GM19240 (cell line): Measurements from ENCODE around the gene GPR137.
"Not testable (repeated sequence)": the region's sequence is repeated elsewhere in the genome, so short reads cannot be mapped to it uniquely, and the experiment has no call there.

Experiments
- DNase-seq: peaks from one replicate; pipeline ENCODE4 v3.0.0; 2011; ENCODE audit warnings: low spot score; ENCODE audit not compliant: insufficient read length

The GPR137 gene

DNA sequence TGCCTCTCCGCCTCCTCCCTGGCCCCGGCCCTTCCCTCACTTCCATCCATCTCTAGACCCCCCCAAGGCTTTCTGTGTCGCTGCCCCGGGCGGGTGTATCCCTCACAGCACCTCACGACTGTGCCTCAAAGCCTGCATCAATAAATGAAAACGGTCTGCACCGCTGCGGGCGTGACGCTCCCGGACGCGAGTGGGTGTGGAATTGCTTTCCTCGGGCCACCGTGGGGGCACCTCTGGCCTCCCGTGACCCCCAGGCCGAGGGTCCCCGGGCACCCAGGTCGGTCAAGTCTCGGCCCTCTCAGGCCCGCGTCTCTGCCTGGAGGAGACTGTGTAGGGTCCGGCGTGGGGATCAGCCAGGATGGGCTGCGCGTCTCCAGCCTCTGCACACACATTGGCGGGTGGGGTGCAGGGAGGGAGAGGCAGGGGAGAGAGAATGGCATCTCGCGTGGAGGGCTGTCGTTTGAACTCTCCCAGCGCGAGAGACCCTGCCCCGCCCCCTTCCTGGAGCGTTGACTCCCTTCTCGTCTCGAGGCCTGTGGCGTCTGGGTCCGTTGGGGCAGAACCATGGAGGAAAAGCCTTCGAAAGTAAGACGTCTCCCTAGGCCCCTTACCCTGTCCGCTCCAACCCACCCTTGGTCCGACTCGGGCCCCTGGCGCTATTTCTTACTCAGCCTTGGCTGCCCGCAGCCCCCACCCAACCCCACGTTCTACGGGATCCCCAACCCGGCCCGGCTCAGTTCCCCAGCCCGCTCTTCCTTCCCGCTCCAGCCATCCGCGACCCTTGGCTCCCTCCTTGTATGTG is 14.4 kb downstream of the GPR137 start, which contains the start of gene CATSPERZ:
Gene CATSPERZ (plus strand): TSS at position 512 of the 802 bp plus-strand sequence. CDS start 53 bp downstream, at position 565.
- DNase-seq, result no peak

DNA sequence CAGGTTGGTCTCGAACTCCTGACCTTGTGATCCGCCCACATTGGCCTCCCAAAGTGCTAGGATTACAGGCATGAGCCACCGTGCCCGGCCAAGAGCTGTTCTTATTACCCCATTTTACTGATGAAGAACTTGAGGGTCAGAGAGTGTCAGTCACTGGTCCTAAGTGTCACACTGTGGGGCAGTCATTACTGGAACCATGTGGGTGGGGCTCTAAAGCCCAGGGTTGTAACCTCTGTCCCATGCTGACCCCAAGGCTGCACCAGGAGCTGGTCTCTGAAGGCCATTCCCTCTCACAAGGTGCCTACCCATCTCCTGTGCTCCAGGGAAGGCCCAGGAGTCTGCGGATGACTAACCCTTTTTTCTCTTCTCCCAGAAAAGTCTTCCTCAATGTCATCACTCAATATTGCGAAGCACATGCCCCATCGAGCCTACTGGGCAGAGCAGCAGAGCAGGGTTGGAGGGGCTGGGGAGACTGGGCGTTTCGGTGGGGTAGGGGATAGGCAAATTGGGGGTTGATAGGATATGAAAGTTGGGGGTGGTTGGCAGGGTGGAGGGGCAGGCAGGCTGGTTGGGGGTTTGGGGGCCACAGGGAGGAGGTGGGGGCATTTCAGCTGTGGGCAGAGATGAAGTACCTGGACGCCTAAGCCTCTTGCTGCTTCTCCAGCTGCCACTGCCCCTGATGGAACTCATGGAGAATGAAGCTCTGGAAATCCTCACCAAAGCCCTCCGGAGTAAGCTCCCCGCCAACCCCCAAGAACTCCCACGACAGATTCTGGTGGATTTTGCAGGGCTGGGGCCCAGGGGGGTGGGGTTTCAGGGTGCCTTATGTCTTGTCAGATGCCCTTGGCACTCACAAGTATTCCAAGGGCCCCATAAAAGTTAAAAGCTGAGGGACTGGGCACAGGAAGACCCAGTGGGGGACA is 17.7 kb downstream of the GPR137 start:
- no peak for DNase-seq

DNA sequence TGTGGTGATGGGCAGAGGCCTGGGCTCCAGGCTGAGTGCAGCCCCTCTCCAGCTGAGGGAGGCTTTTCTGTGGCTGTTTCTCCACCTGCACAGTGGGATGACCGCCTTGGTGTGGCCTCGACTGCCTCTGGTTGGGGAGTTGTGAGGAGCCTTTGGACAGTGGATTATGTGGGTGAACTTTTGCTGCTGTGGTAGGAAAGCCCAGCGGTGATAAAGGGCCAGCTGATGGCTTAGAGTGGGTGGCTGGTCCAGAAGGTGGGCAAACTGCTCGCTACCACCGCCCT is 18.3 kb downstream of the GPR137 start:
- DNase-seq, result no peak

DNA sequence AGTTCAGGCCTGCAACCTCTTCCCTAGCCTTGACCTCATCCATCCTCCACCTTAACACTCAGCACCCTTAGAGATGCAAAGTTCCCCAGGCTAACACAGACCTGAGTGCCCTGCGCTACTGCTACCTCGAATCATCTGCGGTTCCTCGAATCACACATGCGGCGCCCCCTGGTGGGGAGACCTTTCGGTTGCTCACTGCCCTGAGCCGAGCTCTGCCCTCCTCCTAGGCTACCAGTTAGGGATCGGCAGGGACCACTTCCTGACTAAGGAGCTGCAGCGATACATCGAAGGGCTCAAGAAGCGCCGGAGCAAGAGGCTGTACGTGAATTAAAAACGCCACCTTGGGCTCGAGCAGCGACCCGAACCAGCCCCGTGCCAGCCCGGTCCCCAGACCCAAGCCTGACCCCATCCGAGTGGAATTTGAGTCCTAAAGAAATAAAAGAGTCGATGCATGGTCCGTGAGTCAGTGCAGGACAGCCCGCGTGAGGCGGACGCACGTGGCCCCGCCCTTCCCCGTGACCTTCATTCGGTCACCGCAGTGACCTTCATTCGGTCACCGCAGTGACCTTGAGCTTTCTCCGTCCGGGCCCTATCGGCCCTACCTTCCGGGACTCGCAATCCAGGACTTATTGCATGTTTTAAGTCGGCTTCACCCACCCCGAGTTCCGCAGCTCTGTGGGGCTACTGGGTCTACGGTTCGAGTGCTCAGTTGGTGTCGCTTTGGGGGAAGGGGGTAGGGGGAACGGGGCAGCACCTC is 18.8 kb downstream of the GPR137 start:
- DNase-seq, result peak; percentile 93

DNA sequence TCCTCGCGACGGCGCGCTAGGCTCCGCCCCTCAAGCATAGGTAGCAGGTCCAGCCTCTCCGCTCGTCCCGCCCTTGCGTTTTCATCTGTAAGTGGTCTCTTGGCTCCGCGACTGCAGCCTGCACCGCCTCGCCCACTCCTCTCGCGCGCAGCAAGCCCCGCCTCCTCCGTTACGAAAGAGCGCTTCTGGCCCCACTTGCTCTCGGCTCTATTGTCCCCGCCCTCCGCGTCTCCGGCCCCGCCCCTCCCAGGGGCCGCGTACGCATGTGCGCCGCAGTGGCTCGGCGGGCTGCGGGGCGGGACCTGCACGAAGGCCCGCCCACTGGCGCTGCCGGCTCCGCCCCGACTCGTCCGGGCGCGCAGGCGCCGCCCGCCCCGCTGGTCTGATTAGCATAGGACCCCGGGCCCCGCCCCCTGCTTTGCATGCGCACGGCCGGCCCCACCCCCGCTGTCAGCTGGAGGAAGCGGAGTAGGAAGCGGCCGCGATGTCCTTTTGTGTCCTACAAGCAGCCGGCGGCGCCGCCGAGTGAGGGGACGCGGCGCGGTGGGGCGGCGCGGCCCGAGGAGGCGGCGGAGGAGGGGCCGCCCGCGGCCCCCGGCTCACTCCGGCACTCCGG is 19.5 kb downstream of the GPR137 start, which contains the start of gene ESRRA:
Gene ESRRA (plus strand): TSS at position 450 of the 616 bp plus-strand sequence. CDS start 1,656 bp downstream, outside the sequence.
- DNase-seq, result peak; percentile 95

DNA sequence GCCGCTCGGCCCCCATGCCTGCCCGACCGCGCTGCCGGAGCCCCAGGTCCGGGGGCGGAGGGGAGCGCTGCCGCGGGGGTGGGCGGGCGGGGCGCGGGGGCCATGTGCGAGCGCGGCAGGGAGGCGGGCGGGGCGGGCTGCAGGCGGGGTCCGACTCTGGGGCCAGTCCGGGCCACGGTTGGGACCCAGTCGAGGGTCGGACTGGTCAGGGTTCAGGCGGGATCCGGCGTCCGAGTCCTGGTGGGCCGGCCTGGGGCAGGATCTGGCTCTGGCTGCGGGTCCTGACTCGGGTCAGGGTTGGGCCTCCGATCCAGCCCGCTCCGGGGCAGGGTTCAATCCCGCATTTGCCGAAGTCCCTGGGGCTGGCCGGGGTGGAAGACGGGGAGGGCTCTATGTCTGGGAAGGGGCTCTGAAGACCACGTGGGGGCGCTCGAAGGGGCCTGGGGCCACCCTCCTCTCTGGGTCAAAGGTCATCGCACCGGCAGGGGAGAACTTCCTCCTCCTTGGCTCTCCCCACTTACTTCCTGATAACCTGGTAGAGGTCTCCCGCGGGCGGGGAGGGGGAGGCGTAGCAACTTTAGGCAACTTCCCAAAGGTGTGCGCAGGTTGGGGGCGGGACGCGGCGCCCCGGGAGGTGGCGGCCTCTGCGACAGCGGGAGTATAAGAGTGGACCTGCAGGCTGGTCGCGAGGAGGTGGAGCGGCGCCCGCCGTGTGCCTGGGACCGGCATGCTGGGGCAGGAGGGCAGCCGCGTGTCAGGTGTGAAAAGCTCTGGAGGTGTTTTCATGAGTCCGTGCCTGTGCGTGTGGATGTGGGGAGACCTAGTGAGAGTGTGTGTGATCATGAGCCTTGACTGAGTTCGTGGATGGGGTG is 20.3 kb downstream of the GPR137 start:
- no peak for DNase-seq

DNA sequence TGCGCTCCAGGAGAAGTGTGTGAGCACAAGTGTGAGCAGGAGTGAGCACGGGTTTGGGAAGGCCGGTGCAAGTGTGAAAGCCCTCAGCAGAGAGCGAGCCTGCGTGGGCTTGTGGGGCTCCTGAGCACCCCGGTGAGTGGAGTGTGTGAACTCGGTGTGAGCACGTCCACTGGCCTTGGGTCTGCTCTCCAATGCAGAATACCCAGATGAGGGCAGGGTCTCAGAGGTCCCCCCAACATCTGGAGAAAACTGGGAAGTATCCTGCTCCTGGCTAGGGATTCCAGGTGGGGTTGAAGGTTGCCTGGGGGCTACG is 20.9 kb downstream of the GPR137 start:
- no peak for DNase-seq

DNA sequence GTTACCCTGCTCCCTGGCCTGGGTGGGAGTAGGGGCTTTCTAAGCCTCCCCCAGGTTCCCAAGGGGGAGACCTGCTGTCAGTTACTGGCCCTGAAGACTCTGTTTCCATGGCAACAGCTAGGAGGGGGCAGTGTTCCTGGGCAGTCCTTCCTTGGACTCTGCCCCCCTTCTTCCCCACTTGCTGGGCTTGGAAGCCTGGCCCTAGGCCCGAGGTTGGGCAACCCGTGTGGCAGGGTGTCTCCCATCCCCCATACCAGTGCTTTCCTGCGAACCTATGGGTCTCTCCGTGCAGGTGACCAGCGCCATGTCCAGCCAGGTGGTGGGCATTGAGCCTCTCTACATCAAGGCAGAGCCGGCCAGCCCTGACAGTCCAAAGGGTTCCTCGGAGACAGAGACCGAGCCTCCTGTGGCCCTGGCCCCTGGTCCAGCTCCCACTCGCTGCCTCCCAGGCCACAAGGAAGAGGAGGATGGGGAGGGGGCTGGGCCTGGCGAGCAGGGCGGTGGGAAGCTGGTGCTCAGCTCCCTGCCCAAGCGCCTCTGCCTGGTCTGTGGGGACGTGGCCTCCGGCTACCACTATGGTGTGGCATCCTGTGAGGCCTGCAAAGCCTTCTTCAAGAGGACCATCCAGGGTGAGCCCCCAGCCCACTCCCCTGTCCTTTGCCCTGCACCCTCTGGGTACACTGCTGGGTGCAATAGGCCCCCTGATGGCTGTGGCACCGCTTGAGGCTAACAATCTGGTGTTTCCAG is 21.4 kb downstream of the GPR137 start:
- DNase-seq, result no peak

DNA sequence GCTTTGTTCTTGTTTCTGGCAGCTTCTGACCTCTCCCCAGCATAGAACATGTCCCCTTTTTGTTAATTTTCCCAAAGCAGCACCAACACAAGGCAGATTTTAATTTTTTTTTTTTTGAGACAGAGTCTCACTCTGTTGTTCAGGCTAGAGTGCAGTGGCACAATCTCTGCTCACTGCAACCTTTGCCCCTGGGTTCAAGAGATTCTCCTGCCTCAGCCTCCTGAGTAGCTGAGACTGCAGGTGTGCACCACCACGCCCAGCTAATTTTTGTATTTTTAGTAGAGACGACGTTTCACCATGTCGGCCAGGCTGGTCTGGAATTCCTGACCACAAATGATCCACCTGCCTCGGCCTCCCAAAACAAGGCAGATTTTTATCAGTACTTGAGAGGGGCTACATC is 22.1 kb downstream of the GPR137 start:
- DNase-seq, result not testable (repeated sequence)

DNA sequence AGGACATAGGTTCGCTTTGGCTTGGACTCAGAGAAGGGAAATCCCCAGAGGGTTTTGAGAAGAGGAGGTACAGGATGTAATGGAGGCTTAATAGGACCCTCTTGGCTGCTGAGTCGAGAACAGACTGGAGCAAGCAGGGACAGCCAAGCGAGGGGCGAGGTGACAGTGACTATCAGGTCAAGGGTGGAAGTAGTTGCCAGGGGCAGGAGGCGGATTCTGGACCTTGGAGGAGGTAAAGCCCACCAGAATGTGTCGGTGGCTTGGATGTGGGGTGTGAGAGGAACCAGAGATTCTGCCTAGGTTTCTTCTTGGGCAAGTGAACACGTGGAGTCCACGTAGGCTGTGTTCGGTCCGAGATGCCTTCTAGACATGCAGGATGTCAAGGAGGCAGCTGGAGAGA is 27.3 kb downstream of the GPR137 start:
- DNase-seq, result no peak

DNA sequence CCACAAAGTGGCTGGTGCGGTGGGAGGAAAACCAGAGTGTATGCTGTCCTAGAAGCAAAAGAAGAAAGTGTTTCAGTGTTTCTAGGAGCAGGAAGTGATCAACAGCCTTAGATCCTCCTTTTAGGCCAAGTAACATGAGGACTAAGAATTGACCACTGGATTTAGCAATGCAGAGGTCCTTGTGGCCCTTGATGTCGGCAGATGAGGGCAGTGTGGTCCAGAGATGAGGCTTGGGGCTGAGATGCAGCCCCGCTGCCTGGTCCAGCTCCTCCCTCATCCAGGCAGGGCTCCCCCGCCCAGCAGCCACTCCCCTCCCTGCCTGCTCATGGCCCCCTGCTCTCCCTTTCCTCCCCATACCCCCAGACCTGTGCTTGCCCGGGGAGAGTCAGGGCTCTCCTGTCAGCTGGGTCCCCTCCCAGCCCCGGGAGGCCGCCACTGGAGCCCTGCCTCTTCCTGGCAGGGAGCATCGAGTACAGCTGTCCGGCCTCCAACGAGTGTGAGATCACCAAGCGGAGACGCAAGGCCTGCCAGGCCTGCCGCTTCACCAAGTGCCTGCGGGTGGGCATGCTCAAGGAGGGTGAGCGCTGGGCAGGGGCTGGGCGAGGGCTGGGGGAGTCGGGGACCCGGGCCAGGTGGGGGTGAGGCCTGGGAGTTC is 28.0 kb downstream of the GPR137 start:
- no peak for DNase-seq

DNA sequence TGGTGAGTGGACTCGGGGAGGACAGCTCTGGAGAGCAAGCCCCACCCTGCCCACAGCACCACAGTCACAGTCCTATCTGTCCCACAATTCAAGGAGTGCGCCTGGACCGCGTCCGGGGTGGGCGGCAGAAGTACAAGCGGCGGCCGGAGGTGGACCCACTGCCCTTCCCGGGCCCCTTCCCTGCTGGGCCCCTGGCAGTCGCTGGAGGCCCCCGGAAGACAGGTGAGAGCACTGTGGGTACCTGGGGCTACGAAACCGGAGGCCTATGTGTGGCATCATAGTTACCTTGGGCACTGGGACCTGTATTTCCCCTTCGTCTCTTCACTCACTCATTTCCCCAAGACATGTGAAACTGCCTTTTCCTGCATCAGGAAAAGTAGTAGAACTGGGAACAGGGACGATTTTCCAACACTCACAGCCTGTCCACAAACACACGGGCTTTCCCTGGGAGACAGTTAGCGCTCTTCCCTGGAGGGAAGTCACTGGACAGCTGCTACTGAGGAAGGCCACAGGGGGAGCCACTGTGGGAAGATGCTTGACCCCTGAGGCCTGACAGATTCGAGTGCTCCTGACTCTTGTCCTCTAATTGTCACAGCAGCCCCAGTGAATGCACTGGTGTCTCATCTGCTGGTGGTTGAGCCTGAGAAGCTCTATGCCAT is 28.6 kb downstream of the GPR137 start:
- DNase-seq, result no peak

DNA sequence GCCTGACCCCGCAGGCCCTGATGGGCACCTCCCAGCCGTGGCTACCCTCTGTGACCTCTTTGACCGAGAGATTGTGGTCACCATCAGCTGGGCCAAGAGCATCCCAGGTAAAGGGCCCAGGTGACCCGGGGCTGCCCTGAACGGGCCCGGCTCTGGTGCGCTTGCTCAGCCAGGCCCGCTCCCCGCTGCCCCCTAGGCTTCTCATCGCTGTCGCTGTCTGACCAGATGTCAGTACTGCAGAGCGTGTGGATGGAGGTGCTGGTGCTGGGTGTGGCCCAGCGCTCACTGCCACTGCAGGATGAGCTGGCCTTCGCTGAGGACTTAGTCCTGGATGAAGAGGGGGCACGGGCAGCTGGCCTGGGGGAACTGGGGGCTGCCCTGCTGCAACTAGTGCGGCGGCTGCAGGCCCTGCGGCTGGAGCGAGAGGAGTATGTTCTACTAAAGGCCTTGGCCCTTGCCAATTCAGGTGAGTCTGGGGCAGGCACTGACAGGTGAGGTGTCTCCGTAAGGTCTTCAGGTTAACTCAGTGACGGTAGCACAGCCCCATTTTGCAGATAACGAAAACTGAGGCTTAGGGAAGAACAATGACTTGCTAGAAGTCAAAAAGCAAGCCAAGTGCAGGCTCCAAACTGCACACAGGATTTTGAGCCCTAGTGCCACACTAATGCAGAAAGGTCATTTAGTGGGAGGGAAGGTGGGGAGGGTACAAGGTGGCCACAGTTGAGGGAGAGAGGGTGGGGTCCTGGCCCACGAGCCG is 29.3 kb downstream of the GPR137 start:
- DNase-seq, result no peak

DNA sequence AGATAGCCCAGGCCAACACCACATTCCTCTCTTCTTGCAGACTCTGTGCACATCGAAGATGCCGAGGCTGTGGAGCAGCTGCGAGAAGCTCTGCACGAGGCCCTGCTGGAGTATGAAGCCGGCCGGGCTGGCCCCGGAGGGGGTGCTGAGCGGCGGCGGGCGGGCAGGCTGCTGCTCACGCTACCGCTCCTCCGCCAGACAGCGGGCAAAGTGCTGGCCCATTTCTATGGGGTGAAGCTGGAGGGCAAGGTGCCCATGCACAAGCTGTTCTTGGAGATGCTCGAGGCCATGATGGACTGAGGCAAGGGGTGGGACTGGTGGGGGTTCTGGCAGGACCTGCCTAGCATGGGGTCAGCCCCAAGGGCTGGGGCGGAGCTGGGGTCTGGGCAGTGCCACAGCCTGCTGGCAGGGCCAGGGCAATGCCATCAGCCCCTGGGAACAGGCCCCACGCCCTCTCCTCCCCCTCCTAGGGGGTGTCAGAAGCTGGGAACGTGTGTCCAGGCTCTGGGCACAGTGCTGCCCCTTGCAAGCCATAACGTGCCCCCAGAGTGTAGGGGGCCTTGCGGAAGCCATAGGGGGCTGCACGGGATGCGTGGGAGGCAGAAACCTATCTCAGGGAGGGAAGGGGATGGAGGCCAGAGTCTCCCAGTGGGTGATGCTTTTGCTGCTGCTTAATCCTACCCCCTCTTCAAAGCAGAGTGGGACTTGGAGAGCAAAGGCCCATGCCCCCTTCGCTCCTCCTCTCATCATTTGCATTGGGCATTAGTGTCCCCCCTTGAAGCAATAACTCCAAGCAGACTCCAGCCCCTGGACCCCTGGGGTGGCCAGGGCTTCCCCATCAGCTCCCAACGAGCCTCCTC is 30.2 kb downstream of the GPR137 start:
- not testable (repeated sequence) for DNase-seq

DNA sequence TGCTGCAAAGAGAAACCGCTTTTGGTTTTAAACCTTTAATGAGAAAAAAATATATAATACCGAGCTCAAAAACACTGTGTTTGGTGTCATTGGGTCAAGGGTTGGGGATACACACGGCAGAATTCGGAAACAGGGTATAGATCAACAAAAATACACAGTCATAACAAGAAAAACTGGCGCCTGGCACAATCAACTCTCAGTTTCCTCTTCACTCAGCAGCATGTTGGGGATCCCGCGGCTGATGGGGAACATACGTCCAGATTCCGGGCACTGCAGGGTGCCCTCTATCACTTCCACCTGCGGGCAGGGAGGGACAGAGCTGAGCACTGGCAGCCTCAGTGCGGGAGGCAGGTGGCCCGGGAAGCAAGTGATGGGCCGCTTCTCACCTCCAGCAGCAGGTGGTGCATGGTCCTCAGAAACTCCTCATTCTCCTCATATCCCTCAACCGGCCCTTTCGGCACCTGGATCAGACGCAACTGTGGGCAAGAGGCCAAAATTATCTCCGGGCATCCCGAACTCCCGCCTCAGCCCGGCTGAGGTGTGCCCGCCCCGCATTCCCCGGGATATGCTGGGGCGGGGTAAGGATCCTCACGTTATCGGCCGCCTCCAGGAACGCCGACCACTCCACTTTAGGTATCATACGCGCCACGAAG is 31.1 kb downstream of the GPR137 start:
- DNase-seq, result no peak

DNA sequence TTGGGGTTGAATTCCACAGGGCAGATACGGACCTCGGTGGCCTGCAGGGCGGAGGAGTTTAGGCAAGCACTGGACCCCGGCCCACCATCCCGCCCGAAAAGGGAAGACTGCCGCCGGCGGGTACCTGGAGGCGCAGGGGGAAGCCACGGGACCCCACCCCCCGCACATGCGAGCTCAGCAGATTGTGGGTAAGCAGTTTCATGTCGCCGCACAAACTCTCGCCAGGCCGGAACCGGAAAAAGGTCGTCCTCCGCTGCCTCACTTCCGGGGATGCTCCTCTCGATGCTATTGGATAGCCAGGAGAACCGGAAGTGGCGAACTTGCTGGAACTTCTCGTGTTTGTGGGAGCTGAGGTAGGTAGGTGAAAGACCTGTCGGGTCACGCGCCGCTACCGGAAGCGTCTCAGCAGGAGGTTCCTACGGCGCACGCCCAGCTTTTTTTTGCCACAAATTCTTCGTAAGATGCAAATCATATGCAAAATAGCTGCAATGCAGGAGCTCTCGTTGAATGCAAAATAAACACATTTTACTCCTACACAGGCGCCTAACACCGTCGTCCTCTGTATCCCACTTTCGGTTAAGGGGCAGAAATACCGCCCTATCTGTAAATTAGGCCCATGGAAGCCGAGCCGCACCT is 31.8 kb downstream of the GPR137 start, which contains the start of gene TRMT112:
Gene TRMT112 (minus strand): TSS at position 235 of the 636 bp plus-strand sequence. CDS start 33 bp downstream, at position 202.
- peak; percentile 96 for DNase-seq
